Loucy (cell line): Measurements from ENCODE around the gene PLSCR5.

Source experiments
- EZH2phosphoT487 ChIP-seq: fragments of 200-600 bp; IDR thresholded peaks from 2 replicates; pipeline ENCODE4 v1.6.1; 2018; ENCODE audit warnings: antibody characterized with exemption, mild to moderate bottlenecking, moderate library complexity, borderline replicate concordance
- TF ChIP-seq, protein P1 (sequence below): fragments of 200-600 bp; sonication (generic); conservative IDR thresholded peaks from 2 replicates; pipeline ENCODE4 v1.5.1; 2014; ENCODE audit warnings: mild to moderate bottlenecking, antibody characterized with exemption, low read length

DNA sequence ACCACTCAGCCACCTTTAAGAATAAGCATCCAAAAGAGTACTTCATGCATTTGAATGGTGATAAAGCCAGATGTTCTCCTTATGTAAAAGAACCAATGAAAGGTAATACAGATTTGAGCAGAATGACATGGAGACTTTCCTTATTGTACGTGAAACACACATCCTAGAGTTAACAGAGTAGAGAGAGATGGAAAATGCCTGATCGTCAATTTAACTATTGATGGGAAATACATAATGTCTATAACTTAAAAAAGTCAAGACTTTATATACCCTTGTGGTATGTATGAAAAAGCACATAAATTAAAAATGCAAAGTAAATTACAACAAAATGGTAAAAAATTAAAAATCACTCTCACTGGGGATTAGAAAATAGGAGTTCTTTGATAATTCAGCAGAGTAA lies 31.7 kb upstream of the PLSCR5 start:
- TF ChIP-seq, protein P1, sequence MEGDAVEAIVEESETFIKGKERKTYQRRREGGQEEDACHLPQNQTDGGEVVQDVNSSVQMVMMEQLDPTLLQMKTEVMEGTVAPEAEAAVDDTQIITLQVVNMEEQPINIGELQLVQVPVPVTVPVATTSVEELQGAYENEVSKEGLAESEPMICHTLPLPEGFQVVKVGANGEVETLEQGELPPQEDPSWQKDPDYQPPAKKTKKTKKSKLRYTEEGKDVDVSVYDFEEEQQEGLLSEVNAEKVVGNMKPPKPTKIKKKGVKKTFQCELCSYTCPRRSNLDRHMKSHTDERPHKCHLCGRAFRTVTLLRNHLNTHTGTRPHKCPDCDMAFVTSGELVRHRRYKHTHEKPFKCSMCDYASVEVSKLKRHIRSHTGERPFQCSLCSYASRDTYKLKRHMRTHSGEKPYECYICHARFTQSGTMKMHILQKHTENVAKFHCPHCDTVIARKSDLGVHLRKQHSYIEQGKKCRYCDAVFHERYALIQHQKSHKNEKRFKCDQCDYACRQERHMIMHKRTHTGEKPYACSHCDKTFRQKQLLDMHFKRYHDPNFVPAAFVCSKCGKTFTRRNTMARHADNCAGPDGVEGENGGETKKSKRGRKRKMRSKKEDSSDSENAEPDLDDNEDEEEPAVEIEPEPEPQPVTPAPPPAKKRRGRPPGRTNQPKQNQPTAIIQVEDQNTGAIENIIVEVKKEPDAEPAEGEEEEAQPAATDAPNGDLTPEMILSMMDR: no peak
- TF ChIP-seq EZH2phosphoT487: no peak
